ENCODE data around the gene FSIP2. TPM values are rescaled to one million over a fixed set of nuclear protein-coding genes. Genes with fewer than 3 reads are reported as not detected.
"Not testable (repeated sequence)": the region's sequence is repeated elsewhere in the genome, so short reads cannot be mapped to it uniquely, and the experiment has no call there.

FSIP2 gene
- total RNA-seq, 2 donors from 2014 or later = 4.4 to 5.9 TPM

- Histone ChIP-seq H3K9me3 (no peaks in the 10 kb centered on the region), H3K9ac (ENCODE audit: low read depth in 2 of 2, low read length in 2 of 2) (no peak overlapping the region), H3K27me3 (no peaks in the 10 kb centered on the region), H3K27ac (no peak overlapping the region), H3K4me1 (no peaks in the 10 kb centered on the region), H3K4me3 (no peak overlapping the region), H3K36me3 (no peaks in the 10 kb centered on the region)
- TF ChIP-seq CTCF (IDR thresholded peaks at IDR 0.05) = no peak
- intact Hi-C loops (cut with DNase I) = no loop called here
- no peak for DNase-seq
These were observed 121.7 kb downstream of the FSIP2 start for GRCh38 chr2:185860321-185860720.

GRCh38 chr2:185862657-185863398, 124.2 kb downstream of the FSIP2 start:
- intact Hi-C loops (cut with DNase I) = no loop called here
- no peaks in the 10 kb centered on the region for H3K36me3 ChIP-seq
- H3K27ac ChIP-seq = no peak overlapping the region
- no peak for DNase-seq
- H3K27me3 ChIP-seq = no peaks in the 10 kb centered on the region
- H3K9ac ChIP-seq (ENCODE audit: low read depth in 2 of 2, low read length in 2 of 2) = no peak overlapping the region
- no peaks in the 10 kb centered on the region for H3K4me1 ChIP-seq
- no peak overlapping the region for H3K4me3 ChIP-seq
- no peaks in the 10 kb centered on the region for H3K9me3 ChIP-seq
- TF ChIP-seq CTCF (IDR thresholded peaks at IDR 0.05) = no peak

GRCh38 chr2:185864468-185865260, 126.1 kb downstream of the FSIP2 start:
- H3K27me3 ChIP-seq; H3K27ac ChIP-seq; DNase-seq; H3K4me3 ChIP-seq; H3K9ac ChIP-seq (ENCODE audit: low read depth in 2 of 2, low read length in 2 of 2); H3K9me3 ChIP-seq; intact Hi-C loops (cut with DNase I); H3K4me1 ChIP-seq; H3K36me3 ChIP-seq: not testable (repeated sequence)

GRCh38 chr2:185875136-185875931, 136.7 kb downstream of the FSIP2 start:
- no peaks in the 10 kb centered on the region for H3K27me3 ChIP-seq
- no peak for DNase-seq
- H3K27ac ChIP-seq = no peak overlapping the region
- no peaks in the 10 kb centered on the region for H3K36me3 ChIP-seq
- H3K9me3 ChIP-seq = no peaks in the 10 kb centered on the region
- no peak overlapping the region for H3K9ac ChIP-seq (ENCODE audit: low read depth in 2 of 2, low read length in 2 of 2)
- H3K4me3 ChIP-seq = no peak overlapping the region
- intact Hi-C loops (cut with DNase I) = no loop called here
- TF ChIP-seq CTCF (IDR thresholded peaks at IDR 0.05) = no peak
- H3K4me1 ChIP-seq = no peaks in the 10 kb centered on the region

- no peak overlapping the region for H3K9ac ChIP-seq (ENCODE audit: low read depth in 2 of 2, low read length in 2 of 2)
- no peak overlapping the region for H3K27ac ChIP-seq
- DNase-seq = no peak
- intact Hi-C loops (cut with DNase I) = no loop called here
- TF ChIP-seq CTCF (IDR thresholded peaks at IDR 0.05) = no peak
- H3K9me3 ChIP-seq = no peaks in the 10 kb centered on the region
- no peaks in the 10 kb centered on the region for H3K27me3 ChIP-seq
- H3K36me3 ChIP-seq = no peaks in the 10 kb centered on the region
- no peaks in the 10 kb centered on the region for H3K4me1 ChIP-seq
- H3K4me3 ChIP-seq = no peak overlapping the region
These were observed 137.6 kb downstream of the FSIP2 start for GRCh38 chr2:185876234-185876633.
